ENCODE data around the gene KRT23. TPM values are rescaled to one million over a fixed set of nuclear protein-coding genes. Genes with fewer than 3 reads are reported as not detected.

KRT23 gene
- total and polyA plus RNA-seq, 2 of the 4 experiments (the other 2 are of a cell fraction), result 0.36 to 0.39 TPM

DNA sequence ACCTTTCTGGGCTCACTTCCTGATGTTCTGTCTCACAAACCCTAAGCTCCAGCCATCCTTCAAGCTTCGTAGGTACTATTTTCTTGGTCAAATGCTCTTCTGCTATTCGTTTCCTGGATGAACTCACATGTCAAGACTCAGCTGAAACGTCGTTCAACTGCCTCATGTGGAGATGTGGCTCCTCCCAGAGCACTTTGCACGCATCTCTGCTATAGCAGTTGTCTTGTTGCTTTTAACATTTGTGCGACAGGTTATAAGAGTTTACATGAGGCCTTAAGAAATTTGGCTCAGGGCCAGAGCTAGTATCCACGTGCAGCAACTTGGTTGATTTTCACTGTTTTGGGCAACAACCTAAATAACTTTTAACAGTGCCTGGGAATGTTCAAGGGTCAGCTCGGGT is 49.5 kb upstream of the KRT23 start:
- DNase-seq, result no peak
- Histone ChIP-seq H3K36me3 (ENCODE audit: control insufficient read depth, insufficient read depth, low read length) (no peaks in the 10 kb centered on the region), H2AK5ac (ENCODE audit: low read depth, low read length) (no peak overlapping the region), H4K8ac (ENCODE audit: low read depth in 2 of 2, low read length in 2 of 2) (no peak overlapping the region), H2AFZ (replicated peaks; ENCODE audit: low read length, poor library complexity) (peak overlapping the region; percentile 44), H3K23ac (ENCODE audit: low read depth, low read length) (no peak overlapping the region), H3K27ac (ENCODE audit: insufficient read depth, low read length) (no peak overlapping the region), H4K5ac (ENCODE audit: low read depth, low read length) (no peak overlapping the region), H3K18ac (ENCODE audit: low read depth, low read length) (no peak overlapping the region), H4K91ac (ENCODE audit: insufficient read depth, low read depth, low read length) (no peak overlapping the region), H3K4me2 (ENCODE audit: low read depth, low read length) (no peak overlapping the region), H2AK9ac (replicated peaks; ENCODE audit: low read depth, low read length, poor library complexity) (no peak overlapping the region), H3K4ac (ENCODE audit: low read depth, low read length) (no peak overlapping the region), H3K4me3 (ENCODE audit: insufficient read depth, low read depth, low read length) (no peak overlapping the region), H2BK20ac (ENCODE audit: low read depth, low read length) (no peak overlapping the region), H3K9me1 (ENCODE audit: insufficient read depth, low read length) (no peaks in the 10 kb centered on the region), H3K27me3 (ENCODE audit: control insufficient read depth, insufficient read depth, low read length) (no peaks in the 10 kb centered on the region), H2BK120ac (ENCODE audit: low read depth, low read length) (no peak overlapping the region), H2BK15ac (ENCODE audit: low read depth, low read length) (no peak overlapping the region; the same call in 2 of the 3 replicates), H4K20me1 (ENCODE audit: insufficient read depth, low read length) (no peaks in the 10 kb centered on the region), H3K9me3 (ENCODE audit: control insufficient read depth, insufficient read depth, low read length) (no peaks in the 10 kb centered on the region), H3K4me1 (ENCODE audit: control insufficient read depth, insufficient read depth, low read length) (no peaks in the 10 kb centered on the region), H3K79me1 (ENCODE audit: low read depth in 1 of 2, low read length in 2 of 2) (no peaks in the 10 kb centered on the region), H3K9ac (ENCODE audit: low read depth, low read length) (no peak overlapping the region), H3K14ac (replicated peaks; ENCODE audit: low read depth, low read length) (no peak overlapping the region; the same call in 1 of the 2 replicates), H2BK5ac (ENCODE audit: low read depth, low read length, poor library complexity, severe bottlenecking) (no peak overlapping the region), H3K56ac (ENCODE audit: extremely low read depth, insufficient read depth, low read length) (no peak overlapping the region)
- intact Hi-C loops (cut with micrococcal nuclease), result no loop called here
- in situ Hi-C loops (cut with MboI; ENCODE audit: low sequenced_read_pairs), result no loop called here
- dilution Hi-C loops (cut with HindIII; ENCODE audit: low sequenced_read_pairs, unreplicated experiment), result no loop called here
- no peak for ATAC-seq (ENCODE audit: low read depth)
- no TSS peak for BruUV-seq (replicated peaks)
- ChIA-PET POLR2A (ENCODE audit: unreplicated experiment) (no interaction called here), CTCF (no interaction called here)
- TF ChIP-seq, protein P1, sequence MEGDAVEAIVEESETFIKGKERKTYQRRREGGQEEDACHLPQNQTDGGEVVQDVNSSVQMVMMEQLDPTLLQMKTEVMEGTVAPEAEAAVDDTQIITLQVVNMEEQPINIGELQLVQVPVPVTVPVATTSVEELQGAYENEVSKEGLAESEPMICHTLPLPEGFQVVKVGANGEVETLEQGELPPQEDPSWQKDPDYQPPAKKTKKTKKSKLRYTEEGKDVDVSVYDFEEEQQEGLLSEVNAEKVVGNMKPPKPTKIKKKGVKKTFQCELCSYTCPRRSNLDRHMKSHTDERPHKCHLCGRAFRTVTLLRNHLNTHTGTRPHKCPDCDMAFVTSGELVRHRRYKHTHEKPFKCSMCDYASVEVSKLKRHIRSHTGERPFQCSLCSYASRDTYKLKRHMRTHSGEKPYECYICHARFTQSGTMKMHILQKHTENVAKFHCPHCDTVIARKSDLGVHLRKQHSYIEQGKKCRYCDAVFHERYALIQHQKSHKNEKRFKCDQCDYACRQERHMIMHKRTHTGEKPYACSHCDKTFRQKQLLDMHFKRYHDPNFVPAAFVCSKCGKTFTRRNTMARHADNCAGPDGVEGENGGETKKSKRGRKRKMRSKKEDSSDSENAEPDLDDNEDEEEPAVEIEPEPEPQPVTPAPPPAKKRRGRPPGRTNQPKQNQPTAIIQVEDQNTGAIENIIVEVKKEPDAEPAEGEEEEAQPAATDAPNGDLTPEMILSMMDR (conservative IDR thresholded peaks at IDR 0.05; ENCODE audit: low read depth, low read length), result no peak
- TF ChIP-seq, protein P2, sequence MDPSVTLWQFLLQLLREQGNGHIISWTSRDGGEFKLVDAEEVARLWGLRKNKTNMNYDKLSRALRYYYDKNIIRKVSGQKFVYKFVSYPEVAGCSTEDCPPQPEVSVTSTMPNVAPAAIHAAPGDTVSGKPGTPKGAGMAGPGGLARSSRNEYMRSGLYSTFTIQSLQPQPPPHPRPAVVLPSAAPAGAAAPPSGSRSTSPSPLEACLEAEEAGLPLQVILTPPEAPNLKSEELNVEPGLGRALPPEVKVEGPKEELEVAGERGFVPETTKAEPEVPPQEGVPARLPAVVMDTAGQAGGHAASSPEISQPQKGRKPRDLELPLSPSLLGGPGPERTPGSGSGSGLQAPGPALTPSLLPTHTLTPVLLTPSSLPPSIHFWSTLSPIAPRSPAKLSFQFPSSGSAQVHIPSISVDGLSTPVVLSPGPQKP (IDR thresholded peaks at IDR 0.05; ENCODE audit: borderline replicate concordance, low read depth, low read length), result no peak
- 58% methylated on average over 4 of the region's 8 CpGs; no CpG with 5 or more reads in 1 of the 2 experiments for WGBS, 2 experiments (ENCODE audit: extremely low coverage in 2 of 2, insufficient read length in 1 of 2)

Measured in IMR-90 (cell line).